Stimulated activated CD4-positive, alpha-beta T cell treated with anti-CD3 and anti-CD28 coated beads, Interleukin-4, amount 100 ng/mL, for 48 hours (primary cell): ENCODE measurements around the gene PRADC1.
"Not testable (repeated sequence)": the region's sequence is repeated elsewhere in the genome, so short reads cannot be mapped to it uniquely, and the experiment has no call there.

Experiments used
- DNase-seq, 2 donors: peaks; one replicate each; pipeline ENCODE4 v3.0.0-alpha.2; 2020; ENCODE audit warnings: low read depth in 2 of 2

The PRADC1 gene

DNA sequence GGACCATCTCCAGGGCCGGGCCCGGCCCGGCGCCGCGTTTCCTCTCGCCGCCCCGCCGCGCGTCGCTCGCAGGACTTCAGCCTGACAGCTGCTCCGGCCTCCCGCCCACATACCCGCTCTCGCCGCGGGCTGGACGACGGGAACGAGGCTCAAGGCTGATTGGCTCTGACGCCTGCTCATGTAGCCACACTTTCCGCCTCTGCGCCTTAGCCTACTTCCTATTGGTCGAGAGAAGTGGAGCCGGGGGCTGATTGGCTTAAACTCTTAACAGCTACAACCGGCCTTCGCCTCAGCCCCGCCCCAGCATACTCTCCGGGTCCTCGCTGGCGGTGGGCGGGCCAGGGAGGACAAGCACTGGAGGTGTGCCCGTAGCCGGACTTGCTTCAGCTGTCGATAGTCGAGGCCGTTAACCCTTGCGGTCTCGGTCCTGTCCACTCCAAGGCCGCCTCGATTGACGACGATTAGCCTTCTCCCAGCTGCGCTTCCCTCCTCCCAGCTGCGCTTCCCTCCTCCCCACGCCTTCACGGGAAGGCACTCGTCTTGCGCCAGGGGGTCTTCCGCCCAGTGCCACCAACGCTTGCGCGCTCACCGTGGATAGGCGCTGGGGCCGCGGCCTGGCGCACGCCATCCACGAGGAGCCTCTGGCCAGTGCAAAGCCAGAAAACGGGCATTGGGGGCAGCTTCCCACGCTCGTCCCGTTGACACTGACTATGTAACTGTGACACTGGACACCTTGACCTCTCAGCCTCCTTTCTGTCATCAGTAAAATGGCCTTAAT, at the start of gene PRADC1:
TSS of gene PRADC1 (minus strand) at position 86 of the 778 bp plus-strand sequence. CDS start at position 7, 79 bp downstream.
- DNase-seq: peak; percentile 86 to 91

DNA sequence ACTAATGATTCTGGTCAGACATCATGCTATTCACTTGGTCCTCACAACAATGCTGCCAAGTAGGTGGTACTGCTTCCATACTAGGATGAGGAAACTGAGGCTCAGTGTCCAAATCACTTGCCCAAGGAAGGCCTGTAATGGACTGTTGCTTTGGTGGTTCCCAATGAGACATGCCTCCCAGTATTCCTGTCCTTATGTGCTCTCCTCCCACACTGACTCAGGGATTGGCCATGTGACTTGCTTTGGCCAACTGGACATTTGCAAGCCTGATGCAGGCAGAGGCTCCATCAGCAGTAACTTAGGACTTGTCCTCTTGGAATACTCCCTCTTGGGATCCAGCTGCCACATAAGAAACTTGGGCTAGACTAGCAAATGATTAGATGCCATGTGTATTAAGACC, 48.2 kb upstream of the PRADC1 start:
- DNase-seq: no peak

DNA sequence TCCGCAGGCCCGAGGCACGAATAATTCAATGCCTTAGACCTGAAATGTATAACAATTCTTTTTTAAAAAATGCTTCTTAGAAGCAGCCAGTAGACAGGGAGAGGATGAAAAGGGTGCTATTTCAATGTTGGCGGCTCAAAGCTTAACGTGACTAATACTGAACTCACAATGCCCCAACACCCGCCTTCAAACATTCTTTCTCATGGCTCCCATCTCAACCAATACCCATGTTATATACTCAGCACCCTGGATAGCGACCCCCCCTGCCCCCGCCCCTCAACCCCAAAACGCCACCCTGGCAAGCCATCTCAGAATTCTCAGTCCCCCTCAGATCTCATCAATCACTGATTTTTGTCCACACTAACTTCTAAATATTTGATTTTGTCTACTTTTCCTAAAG, 46.8 kb upstream of the PRADC1 start:
- no peak for DNase-seq

DNA sequence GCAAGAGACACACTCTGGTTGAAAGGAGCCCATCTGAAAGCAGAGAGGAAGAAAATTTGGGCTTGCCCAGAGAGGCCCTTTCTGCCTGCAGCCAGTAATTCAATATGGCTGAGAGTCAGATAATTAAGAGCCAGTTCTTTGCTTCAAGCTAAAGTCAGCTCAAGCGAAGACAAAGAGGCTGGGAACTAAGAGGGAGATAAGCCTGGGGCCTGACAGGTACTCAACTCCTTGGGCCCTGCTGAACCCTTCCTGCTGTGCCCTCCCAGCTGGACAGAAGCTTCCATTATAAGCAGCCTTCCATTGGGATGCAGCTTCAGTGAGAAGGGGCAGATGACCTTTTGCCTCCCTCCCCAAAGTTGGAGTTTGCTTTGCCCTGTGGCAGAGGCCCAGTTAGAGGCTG, 39.2 kb upstream of the PRADC1 start:
- no peak for DNase-seq

DNA sequence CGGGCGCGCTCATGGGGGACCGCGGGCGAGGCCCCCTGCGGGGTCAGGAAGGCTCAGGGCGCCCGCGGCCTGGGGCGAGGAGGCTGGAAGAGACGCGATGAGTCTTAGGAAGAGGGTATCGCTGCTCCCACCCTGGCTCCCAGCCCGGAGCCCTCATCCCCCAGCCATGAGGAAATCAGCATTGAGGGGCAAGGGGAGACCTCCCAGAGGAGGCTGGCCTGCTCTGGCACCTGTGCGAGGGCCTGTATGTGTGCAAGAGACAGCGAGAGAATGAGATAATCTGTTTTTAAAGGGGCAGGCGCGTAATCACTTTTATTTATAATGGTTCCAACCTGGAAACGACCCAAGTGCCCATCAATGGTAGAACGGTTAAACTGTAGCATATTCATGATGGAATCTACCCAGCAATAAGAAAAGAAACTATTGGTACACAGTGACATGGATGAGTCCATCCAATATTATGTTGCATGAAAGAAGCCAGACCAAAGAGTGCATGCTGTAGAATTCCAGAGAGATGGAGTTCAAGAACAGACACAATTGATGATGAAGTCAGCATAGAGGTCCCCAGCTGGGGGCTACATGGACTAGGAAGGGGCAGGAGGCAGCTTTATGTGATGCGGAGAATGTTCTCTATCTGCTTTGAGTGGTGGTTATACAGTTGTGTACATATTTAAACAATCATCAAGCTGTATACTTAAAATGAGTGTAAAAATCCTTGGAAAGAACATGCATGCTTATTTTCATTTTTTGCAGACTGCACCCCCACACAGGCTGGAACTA, 36.8 kb upstream of the PRADC1 start:
- DNase-seq: no peak

DNA sequence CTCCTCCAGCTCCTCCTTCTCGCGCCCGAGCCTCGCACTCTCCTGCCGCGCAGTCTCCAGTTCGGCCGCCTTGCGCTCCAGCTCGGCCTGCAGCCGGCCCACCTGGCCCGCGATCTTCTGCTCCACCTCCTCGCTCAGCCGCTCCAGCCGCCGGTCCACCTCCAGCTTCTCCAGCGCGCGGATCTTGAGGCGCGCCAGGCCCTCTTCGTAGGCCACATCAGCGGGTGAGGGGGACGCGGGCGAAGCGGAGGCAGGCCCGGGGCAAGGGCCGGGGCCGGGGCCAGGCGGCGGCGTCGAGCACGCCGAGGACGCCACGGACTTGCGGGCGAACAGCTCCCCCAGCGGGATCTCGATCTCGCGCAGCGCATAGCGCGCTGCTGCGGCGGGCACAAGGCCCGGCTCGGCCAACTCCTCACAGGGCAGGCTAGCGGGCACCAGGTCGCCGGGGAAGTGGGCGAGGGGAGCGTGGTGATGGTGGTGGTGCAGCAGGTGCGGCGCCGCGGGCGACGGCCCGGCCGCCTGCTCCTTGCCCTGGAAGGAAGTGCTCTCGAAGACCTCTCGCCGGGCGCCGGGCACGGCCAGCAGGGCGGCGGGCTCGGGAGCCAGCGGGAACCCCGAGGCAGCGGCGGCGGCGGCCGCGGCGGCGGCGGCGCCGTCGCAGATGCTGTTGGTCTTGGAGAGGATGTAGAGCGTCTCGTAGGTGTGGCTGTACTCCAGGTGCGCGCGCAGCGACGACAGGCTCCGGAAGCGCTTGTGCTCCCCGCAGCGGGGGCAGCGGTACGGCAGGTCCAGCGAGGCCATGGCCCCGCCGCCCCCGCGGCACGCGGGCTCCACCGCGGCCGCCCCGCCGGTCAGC, 36.0 kb upstream of the PRADC1 start:
- peak; percentile 46 to 55 for DNase-seq

DNA sequence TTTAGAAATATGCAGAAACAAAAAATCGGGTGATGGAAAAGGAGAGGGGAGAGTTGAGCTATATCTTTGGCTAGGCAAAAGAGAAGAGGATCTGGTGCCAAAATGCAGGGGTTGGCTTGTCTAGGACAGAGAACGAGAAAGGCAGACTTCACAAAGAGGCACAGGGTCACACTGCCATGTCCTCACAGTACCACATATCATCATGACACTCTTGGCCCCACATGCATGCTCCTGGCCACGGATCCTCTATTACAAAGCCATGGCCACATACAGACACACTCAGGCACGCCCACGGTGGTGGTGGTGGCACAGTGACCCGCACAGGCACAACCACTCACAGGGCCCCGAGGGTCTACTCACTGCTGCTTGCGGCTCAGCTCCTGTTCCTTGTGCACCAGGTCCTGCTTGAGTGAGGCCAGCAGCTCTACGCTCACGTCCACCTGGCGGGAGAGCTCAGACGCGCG, 35.4 kb upstream of the PRADC1 start:
- DNase-seq: no peak

DNA sequence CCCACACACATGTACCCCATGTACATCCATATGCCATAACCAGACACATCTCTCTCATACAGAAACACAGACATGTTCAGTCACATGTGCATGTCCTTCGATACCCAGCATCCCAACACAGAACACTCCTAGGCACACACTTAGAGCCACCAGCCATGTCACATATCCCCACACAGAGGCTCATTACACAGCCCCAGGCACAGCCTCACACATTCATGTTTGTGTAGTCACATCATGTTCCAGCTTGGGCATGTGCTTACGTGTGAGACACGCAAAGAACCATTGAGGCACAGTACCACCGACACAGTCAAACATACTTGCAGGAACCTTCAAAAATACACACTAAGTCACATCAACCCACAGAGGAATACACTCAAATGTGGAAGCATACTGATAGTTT, 34.0 kb upstream of the PRADC1 start:
- no peak for DNase-seq

DNA sequence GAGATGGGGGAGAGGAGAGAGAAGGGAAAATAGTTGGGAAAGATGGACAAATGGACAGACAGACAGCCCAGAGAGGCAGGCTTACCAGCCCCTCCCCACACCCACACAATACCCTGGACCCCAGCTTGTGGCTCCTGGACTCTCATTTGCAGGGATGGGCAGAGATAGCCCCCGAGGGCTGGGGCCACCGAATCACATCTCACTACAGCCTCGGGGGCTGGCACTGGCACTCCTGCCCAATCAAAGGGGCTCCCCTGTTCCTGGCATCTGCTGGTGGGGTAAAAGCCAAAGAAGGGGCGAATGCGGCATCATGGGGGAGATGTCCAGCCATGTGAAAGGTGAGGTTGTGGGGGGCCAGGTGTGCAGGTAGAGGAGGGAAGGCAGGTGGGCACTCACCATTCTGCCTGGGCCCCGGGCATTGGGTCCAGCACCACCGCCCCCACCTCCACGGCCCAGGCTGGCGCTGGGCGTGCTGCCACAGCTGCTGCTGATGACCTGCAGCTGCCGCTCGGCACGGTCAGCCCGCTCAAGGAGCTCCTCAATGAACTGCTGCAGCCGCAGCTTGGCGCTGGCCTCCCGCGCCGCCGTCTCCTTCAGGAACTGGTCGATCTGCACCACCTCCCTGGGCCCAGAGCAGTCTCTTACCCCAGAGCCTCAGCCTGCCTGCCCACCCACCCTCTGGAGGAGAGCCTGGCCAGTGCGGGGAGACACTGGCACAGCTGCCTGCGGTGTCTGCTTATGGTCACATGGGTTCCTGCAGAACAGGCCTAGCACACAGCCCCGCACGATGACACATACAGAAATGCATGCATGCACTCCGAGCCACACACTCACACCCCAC, 33.2 kb upstream of the PRADC1 start:
- DNase-seq: no peak

DNA sequence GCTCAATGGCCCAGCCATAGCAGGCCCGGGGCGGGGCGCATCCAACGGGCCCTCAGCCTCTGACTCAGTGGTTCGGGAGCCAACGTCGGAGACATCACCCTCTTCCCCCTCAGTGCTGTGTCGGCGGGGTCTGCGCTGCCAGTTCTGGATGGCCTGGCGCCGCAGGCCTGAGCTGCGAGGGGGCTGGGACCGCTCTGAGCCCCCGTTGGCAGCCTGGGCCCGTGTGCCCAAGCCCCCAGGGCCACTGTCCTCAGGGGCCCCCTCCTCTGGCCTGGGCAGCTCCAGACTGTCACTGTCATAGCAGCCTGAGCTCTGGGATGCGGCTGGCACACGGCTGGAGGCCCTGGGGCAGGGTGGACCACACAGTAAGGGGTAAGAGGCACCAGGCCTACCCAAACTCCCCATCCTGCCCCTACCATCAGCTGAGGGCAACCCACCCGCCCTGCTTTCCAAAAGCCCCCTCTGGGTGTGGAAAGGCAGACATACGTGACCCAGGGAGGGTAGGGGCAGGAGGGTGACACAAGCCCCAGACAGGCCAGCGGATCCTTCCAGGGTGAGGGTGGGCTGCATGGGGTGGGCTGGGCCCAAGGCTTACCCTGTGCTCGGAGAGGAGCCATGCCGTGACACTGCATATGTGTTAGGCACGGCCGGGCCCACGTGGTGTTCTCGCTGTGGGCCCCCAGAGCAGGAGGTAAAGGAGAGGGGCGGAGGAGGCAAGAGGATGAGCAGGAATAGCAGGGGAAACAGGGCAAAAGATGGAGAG, 32.4 kb upstream of the PRADC1 start:
- no peak for DNase-seq

DNA sequence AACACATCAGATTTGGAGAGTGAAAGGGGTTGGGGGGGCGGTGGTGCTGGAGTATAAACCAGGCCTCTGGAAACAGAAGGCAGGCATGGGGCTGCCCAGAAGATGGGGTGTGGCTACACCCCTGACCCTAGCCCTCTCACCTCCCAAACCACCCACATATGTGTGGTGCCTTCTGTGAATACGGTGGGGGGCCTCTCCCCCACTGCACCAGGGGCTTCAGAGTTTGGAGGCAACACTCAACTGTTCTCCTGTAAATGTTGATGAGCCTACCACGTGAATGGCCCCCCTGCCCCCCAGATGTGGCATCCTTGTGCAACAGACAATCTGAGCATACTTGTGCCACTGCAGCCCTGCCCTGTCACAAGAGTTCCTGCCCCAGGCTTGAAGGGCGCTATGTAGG, 31.7 kb upstream of the PRADC1 start:
- no peak for DNase-seq

DNA sequence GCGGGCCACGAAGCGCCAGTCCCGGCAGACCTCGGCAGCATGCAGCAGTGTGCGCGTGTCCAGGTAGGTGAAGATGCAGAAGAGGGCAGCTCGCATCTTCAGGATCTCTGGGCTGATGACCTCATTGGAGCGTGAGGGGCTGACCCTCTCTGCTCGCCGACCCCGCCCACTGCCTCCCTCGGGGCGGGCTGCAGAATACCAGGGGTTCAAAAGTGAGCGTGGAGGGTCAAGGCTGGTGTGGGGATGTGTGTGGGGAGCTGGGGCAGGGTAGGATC, 31.2 kb upstream of the PRADC1 start:
- no peak for DNase-seq

DNA sequence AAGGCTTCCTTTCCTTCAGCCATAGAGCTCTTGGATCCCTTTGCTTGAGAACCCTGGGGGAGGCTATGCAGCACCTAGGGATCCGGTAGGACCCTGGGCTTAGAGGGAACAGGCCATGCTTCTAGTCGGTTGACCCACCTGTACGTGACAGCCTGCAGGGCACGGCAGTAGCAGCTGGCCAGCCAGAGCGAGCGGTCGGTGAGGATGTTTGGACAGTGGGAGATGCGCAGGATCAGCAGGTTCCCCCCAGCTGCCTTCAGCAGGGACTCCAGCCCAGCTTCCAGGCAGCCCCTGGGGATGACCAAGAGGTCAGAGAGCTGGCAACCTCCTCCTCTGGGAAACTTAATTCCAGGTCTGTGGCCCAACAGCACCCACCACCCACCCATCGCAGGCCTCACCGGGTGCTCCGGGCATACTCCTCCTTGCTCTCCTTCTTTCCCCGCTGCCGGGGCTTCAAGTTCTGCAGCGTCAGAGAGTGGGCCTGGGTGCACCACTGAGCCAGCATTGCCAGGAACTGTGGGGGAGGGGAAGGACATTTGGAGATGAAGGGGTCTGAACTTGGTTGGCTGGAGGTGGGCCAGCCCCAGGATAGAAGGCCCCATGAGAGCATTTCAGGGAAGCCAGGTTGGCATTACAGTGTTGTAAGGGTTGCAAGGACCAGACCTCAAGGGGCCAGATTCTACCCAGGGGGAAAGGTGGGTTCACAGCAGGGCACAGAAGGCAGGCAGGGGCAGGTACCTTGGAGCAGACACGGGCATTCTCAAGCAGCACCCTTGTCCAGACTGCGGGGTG, 30.7 kb upstream of the PRADC1 start:
- no peak for DNase-seq

DNA sequence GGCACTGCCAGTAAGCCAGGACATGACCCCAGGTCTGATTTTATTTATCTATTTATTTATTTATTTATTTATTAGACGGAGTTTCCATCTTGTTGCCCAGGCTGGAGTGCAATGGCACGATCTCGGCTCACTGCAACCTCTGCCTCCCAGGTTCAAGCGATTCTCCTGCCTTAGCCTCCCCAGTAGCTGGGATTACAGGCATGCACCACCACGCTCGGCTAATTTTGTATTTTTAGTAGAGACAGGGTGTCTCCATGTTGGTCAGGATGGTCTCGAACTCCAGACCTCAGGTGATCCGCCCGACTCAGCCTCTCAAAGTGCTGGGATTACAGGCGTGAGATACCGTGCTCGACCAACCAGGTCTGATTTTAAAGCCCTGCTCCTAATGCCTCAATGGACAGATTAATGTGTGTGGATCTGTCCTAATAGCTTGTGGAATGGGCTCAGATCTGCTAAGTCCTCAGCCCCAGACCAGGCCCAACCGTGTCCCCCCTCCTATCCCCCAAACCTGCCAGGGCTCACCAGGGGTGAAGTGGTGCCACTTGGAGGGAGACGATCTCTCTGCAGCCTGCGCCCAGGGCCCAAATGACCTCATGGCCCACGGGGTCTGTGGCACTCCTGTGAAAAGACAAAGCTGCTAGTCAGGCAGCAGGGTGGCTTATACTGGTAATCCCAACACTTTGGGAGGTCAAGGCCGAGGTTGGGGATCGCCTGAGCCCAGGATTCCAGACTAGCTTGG, 29.8 kb upstream of the PRADC1 start:
- not testable (repeated sequence) for DNase-seq

DNA sequence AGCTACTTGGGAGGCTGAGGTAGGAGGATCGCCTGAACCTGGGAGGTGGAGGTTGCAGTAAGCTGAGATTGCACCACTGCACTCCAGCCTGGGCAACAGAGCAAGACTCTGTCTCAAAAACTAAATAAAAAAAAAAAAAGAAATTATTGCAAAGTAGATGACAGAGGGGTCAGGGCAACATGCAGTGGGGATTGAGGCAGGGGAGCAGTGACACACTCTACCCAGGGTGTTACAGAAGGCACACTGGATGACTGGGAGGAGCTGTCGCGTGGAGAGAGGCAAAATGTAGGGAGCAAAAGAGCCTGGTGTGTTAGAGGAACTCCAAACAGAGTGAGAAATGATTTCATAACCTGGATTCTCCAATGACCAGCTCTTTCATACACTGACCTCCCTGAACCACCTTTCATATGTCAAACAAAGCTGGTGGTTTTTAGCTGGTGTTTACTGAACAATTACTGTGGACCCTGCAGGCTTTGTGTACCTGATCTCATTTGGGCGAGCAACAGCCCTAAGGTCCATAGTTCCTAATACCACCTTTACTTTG, 29.1 kb upstream of the PRADC1 start:
- DNase-seq: no peak

DNA sequence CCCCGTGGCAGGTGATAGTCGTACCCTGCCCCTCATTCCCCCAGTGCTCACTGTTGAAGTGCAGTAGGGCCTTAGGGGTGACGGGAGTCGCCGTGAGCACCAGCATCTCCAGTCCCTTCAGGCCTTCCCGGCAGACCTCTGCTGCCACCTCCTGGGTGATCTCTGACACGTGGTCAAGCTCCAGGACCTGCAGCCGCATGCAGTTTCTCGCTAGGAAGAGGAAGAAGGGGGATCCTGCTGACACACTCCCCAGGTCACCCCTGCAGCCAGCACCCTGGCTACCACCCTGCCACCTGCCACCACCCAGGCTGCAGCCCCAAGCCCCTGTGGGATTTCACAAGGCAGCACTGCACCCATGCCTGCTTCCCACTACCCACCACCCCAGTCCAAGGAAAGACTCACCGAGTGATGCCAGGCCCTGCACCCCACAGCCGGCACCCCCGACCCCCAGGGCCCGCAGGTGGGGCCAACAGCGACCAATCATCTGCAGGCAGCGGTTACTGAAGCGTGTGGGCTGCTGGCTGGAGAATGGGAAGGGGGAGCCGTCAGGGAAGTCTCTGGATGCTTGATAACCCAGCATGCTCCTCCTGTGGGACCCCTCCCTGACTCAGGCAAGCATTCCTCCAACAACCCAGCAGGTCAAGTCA, 27.4 kb upstream of the PRADC1 start:
- no peak for DNase-seq

DNA sequence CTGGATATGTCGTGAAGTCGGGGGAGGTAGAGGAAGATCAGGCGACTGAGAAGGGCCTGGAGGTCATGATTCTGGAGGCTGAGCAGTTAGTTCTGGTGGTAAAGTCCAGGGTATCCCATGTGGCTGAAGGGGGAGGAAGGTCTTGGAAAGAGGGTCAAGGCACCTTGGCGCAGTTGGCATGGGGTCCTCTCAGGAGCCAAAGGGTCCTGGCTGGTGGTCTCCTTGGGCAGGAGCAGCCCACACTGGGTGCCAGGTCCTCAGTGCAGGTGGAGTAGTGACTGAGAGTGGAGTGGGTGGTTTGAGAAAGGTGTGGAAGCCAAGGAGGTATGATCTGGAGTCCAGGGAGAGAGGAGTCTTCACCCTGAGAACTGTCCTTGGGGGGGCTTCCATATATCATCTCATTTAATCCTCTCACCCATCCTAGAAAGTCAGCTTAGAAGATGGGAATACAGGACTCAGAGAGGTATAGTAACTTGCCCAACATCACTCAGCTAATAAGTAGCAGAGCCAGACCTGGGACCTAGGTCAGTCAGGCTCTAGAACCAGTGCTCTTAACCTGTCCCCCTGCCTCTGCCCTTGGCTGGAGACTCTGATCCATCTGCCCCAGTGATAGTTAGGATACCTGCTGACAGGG, 26.8 kb upstream of the PRADC1 start:
- DNase-seq: no peak

DNA sequence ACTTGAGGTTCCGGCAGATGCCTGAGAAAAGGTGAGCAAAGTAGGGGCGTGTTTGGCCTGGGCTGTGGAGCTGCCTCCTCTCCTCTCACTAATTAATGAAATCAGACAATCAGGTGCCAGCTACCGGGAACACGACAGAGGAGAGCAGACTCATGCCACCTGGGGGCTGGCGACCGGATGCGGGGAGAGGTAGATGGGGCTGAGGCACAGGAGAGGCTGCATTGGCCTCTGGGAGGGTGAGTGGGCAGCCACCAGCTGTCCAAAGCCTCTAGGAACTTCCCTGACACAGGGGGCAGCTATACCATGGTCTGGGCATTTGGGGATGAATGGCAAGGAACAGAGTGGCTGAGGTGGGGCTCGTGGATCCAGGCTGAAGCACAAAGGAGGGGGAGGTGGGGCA, 26.2 kb upstream of the PRADC1 start:
- no peak for DNase-seq
